ENCODE data around the gene HACL1.
"Not testable (repeated sequence)": the region's sequence is repeated elsewhere in the genome, so short reads cannot be mapped to it uniquely, and the experiment has no call there.

DNA sequence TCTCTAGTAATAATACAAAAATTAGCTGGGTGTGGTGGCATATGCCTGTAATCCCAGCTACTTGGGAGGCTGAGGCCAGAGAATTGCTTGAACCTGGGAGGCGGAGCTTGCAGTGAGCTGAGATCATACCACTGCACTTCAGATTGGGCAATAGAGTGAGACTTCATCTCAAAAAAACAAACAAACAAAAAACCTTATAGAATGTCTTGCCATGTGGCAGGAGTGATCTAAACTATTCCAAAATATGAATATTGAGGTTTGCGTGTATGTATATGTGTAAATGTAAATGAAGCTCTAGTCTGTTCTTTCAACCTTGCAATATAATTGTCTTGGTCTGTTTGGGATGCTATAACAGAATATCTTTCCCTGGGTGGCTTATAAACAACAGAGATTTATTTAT is 68.8 kb downstream of the HACL1 start:
- TF ChIP-seq CTCF, POLR2A (IDR thresholded peaks at IDR 0.05): not testable (repeated sequence)

All from right lobe of liver (tissue), 4 donors.